OCI-LY7 (cell line): ENCODE data around the gene BTBD9. TPM values are rescaled to one million over a fixed set of nuclear protein-coding genes. Genes with fewer than 3 reads are reported as not detected.
A peak's percentile ranks its signal among the peaks of the same experiment; 100 is the strongest.

Experiments
- BruUV-seq: library from RNA; stranded (reverse); fragments of 400-500 nt; replicated peaks from 2 replicates; lab custom pipeline; 2021; lab: Mats Ljungman, UMichigan
- CTCF ChIA-PET: fragments of 300-600 bp; sonication (Branson Sonifier 250); formaldehyde crosslinking; loops from one replicate; lab custom pipeline; 2022; ENCODE audit warnings: antibody characterized with exemption; ENCODE audit not compliant: unreplicated experiment; lab: Charles Lee
- POLR2A ChIA-PET: fragments of 300-600 bp; sonication (Branson Sonifier 250); formaldehyde crosslinking; loops from one replicate; lab custom pipeline; 2022; ENCODE audit warnings: antibody characterized with exemption; lab: Charles Lee
- DNase-seq: peaks from one replicate; pipeline ENCODE4 v3.0.0-alpha.2; 2015; ENCODE audit warnings: low spot score
- H2AFZ ChIP-seq: fragments of 200-600 bp; sonication (generic), shearing (Covaris generic); 2 replicates; pipeline ENCODE4 v1.6.1; 2014; ENCODE audit warnings: mild to moderate bottlenecking, antibody characterized with exemption, low read length, moderate library complexity
- H3K27ac ChIP-seq: fragments of 200-600 bp; sonication (generic); 2 replicates; pipeline ENCODE4 v1.5.1; 2014; ENCODE audit warnings: mixed run types, low read depth, mild to moderate bottlenecking, moderate library complexity, low read length, inconsistent platforms; ENCODE audit not compliant: poor library complexity, severe bottlenecking
- H3K36me3 ChIP-seq: fragments of 200-600 bp; sonication (generic); 2 replicates; pipeline ENCODE4 v1.6.1; 2014; ENCODE audit warnings: mild to moderate bottlenecking, antibody characterized with exemption, low read length, moderate library complexity, mixed read lengths; ENCODE audit not compliant: insufficient read depth
- H3K4me1 ChIP-seq: fragments of 200-600 bp; sonication (generic); 2 replicates; pipeline ENCODE4 v1.5.1; 2014; ENCODE audit warnings: mild to moderate bottlenecking, low read length; ENCODE audit not compliant: insufficient read depth, poor library complexity, severe bottlenecking
- H3K4me2 ChIP-seq: fragments of 200-600 bp; sonication (generic); 2 replicates; pipeline ENCODE4 v1.6.1; 2014; ENCODE audit warnings: mild to moderate bottlenecking, low read length
- H3K4me3 ChIP-seq: fragments of 200-600 bp; sonication (generic); 2 replicates; pipeline ENCODE4 v1.5.1; 2014; ENCODE audit warnings: mild to moderate bottlenecking, low read depth, low read length; ENCODE audit not compliant: poor library complexity, severe bottlenecking
- H3K79me2 ChIP-seq: fragments of 200-600 bp; sonication (generic); 2 replicates; pipeline ENCODE4 v1.6.1; 2016; ENCODE audit warnings: low read depth, mild to moderate bottlenecking, low read length, moderate library complexity, mixed read lengths; ENCODE audit not compliant: insufficient read depth
- H3K9me2 ChIP-seq: fragments of 200-600 bp; sonication (generic); 2 replicates; pipeline ENCODE4 v1.6.1; 2016; ENCODE audit warnings: mild to moderate bottlenecking, low read length, mixed read lengths; ENCODE audit not compliant: insufficient read depth
- H3K9me3 ChIP-seq: fragments of 200-600 bp; sonication (generic); 2 replicates; pipeline ENCODE4 v1.6.1; 2014; ENCODE audit warnings: mild to moderate bottlenecking, mixed run types, low read length, mixed read lengths
- H4K20me1 ChIP-seq: fragments of 200-600 bp; sonication (generic); 2 replicates; pipeline ENCODE4 v1.6.1; 2014; ENCODE audit warnings: mild to moderate bottlenecking, antibody characterized with exemption, low read length, moderate library complexity, mixed read lengths; ENCODE audit not compliant: insufficient read depth
- CTCF ChIP-seq: fragments of 200-600 bp; sonication (generic); conservative IDR thresholded peaks from 2 replicates; pipeline ENCODE4 v1.5.1; 2014; ENCODE audit warnings: mild to moderate bottlenecking, antibody characterized with exemption, low read length, moderate library complexity, mixed read lengths
- EZH2phosphoT487 ChIP-seq: fragments of 200-600 bp; sonication (generic); IDR thresholded peaks from 2 replicates; pipeline ENCODE4 v1.6.1; 2018; ENCODE audit warnings: low read depth, borderline replicate concordance, mild to moderate bottlenecking, mixed run types, antibody characterized with exemption, low read length, moderate library complexity, mixed read lengths
- intact Hi-C: fragments of 100-400 bp; cut with micrococcal nuclease; formaldehyde crosslinking; loops from one replicate; pipeline ENCODE4 v1.10.0; 2022; ENCODE audit not compliant: unreplicated experiment
- total RNA-seq, 2 experiments: library from RNA; depleted of rRNA in 1 of 2; stranded (reverse); fragments of >200 nt in 1 of 2; shearing (Covaris generic) in 1 of 2; gene quantifications; 2 replicates each; pipeline ENCODE4 v1.2.3, GENCODE V29; 2014 to 2022

Gene BTBD9
- total RNA-seq, 2 experiments from 2014 or later: 5.9 to 7.3 TPM

- Histone ChIP-seq H3K27ac (no peak overlapping the region), H2AFZ (no peak overlapping the region), H3K4me1 (peaks cover 6% of the 10 kb centered on the region), H3K9me3 (no peaks in the 10 kb centered on the region), H3K4me3 (no peak overlapping the region), H4K20me1 (no peaks in the 10 kb centered on the region; the same call in 1 of the 2 replicates), H3K9me2 (no peaks in the 10 kb centered on the region), H3K4me2 (no peak overlapping the region), H3K79me2 (no peaks in the 10 kb centered on the region), H3K36me3 (no peaks in the 10 kb centered on the region)
- intact Hi-C loops: no loop called here
- peak; percentile 13 for DNase-seq
- ChIA-PET POLR2A (interaction anchor here (0.6 to 1.0 kb wide), 3 partner anchors 10 to 323 kb away, joined by 3 to 4 read pairs (median 3); no protein-coding TSS in a partner anchor), CTCF (no interaction called here)
- no peak for TF ChIP-seq CTCF
- no peak for TF ChIP-seq EZH2phosphoT487
- no TSS peak for BruUV-seq
Observed at GRCh38 chr6:38153798-38154345, 485.9 kb downstream of the BTBD9 start.

- BruUV-seq: TSS peak; percentile 53
- peaks cover 6% of the 10 kb centered on the region for H3K4me1 ChIP-seq
- DNase-seq: no peak
- H3K9me3 ChIP-seq: no peaks in the 10 kb centered on the region
- H3K4me3 ChIP-seq: no peak overlapping the region
- CTCF ChIA-PET: no interaction called here
- intact Hi-C loops: no loop called here
- H3K9me2 ChIP-seq: no peaks in the 10 kb centered on the region
- no peaks in the 10 kb centered on the region; the same call in 1 of the 2 replicates for H4K20me1 ChIP-seq
- no peak overlapping the region for H3K27ac ChIP-seq
- H3K79me2 ChIP-seq: no peaks in the 10 kb centered on the region
- no peak overlapping the region for H3K4me2 ChIP-seq
- POLR2A ChIA-PET: no interaction called here
- no peaks in the 10 kb centered on the region for H3K36me3 ChIP-seq
- TF ChIP-seq CTCF (no peak), EZH2phosphoT487 (no peak)
- no peak overlapping the region for H2AFZ ChIP-seq
Observed at GRCh38 chr6:38153076-38153797, 486.5 kb downstream of the BTBD9 start.

DNA sequence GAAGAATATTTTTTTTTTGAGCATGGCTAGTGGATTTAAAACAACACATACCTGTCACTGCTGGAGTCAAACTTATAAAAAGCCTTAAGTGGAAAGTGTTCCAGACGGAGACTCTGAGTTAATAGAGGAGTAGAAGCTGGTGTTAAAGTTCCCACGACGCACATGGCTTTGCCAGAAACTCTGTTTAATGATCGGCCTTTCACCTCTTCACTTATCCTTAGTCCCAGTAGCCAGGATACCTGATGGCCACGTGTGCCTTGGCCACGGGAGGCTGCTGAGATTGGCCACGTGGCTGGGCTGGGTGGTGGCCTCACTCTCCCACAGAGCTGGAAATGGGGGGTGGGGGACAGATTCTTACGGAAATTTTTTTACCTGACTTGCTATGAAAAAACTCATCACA is 487.1 kb downstream of the BTBD9 start:
- Histone ChIP-seq H3K79me2 (no peaks in the 10 kb centered on the region), H3K27ac (no peak overlapping the region), H4K20me1 (no peaks in the 10 kb centered on the region; the same call in 1 of the 2 replicates), H3K4me1 (peaks cover 6% of the 10 kb centered on the region), H2AFZ (no peak overlapping the region), H3K4me3 (no peak overlapping the region), H3K9me2 (no peaks in the 10 kb centered on the region), H3K36me3 (no peaks in the 10 kb centered on the region), H3K9me3 (no peaks in the 10 kb centered on the region), H3K4me2 (no peak overlapping the region)
- POLR2A ChIA-PET: no interaction called here
- CTCF ChIA-PET: no interaction called here
- no TSS peak for BruUV-seq
- no peak for DNase-seq
- no peak for TF ChIP-seq EZH2phosphoT487
- TF ChIP-seq CTCF: no peak
- intact Hi-C loops: no loop called here
